ENCODE measurements around the gene SETD3. TPM values are rescaled to one million over a fixed set of nuclear protein-coding genes. Genes with fewer than 3 reads are reported as not detected.

The SETD3 gene
- total and polyA plus RNA-seq, 5 donors from 2014 or later, result 26.5 to 38.1 (median 35.0) TPM

DNA sequence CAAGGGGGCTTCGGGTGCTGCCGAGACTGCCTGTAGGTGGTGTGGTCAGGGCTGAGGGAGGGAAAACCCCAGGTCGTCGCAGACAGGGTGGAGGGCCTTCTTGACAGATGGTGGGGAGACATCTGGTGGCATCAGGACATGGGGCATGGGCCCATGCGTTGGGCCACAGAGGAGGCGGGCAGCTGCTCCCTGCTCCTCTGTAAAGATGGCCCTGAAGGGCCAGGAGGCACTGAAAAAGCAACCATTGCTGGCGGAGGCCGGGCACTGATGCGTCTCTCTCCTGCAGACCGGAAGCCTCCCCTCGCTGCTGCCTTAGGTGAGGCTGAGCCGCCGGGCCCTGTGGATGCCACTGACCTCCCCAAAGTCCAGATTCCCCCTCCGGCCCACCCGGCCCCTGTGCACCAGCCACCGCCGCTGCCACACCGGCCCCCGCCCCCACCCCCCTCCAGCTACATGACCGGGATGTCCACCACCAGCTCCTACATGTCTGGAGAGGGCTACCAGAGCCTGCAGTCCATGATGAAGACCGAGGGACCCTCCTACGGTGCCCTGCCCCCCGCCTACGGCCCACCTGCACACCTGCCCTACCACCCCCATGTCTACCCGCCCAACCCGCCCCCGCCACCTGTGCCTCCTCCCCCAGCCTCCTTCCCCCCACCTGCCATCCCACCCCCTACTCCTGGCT is 29.4 kb upstream of the SETD3 start:
- no peak for DNase-seq

DNA sequence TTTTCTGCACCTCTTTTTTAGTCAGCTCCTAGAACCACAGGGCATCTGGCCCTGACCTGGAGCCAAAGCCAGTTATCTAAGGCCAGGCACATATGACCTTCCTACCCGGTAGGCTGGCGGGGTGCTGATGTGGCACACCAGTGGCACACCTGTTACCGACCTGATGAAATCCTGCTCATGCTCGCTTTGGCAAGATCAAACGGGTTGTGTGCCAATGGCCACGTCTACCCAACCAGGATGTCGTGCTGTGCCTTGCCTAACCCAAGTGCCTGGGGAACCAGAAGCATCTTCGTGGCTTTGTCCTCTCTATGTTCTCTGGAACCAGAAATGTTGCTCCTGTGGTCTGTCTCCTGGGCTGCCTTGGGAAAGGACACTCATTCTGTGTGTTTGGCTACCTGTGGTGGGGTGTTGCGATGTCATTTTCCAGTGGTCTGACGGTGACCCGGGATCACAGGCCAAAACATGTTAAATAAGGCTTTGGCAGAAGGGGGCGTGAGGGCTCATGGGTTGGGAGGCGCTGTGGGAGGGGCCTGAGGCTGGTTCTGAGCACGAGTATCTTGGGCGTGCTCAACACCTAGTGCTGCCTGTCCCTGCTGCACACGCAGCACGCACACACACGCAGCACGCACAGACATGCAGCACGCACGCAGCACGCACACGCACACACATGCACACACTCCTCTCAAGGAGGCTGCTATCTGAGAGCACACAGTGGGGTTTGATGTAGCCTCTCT is 28.4 kb upstream of the SETD3 start:
- ATAC-seq (ENCODE audit: low read depth in 2 of 2), result no peak
- H3K4me1 Mint-ChIP-seq, result peaks cover 0 to 2% (median 0%) of the 10 kb centered on the region in 4 donors
- peak overlapping the region in 2 of 3 donors; percentile 41 to 59 for H3K27ac Mint-ChIP-seq
- Histone ChIP-seq H3K4me1 (ENCODE audit: control insufficient read depth, insufficient read depth, low read length, poor library complexity, severe bottlenecking) (no peaks in the 10 kb centered on the region), H3K27ac (ENCODE audit: insufficient read depth, low read length, poor library complexity, severe bottlenecking) (no peak overlapping the region), H3K36me3 (ENCODE audit: control insufficient read depth, insufficient read depth, low read length) (peaks cover 67% of the 10 kb centered on the region), H3K27me3 (ENCODE audit: control insufficient read depth, insufficient read depth, low read length) (no peaks in the 10 kb centered on the region), H3K9me3 (ENCODE audit: control insufficient read depth in 2 of 2, low read length in 2 of 2) (no peaks in the 10 kb centered on the region), H3K4me3 (ENCODE audit: low read depth, low read length) (no peak overlapping the region)
- no peak overlapping the region for H3K4me3 Mint-ChIP-seq
- H3K36me3 Mint-ChIP-seq, result peaks cover 46% of the 10 kb centered on the region
- no peaks in the 10 kb centered on the region for H3K27me3 Mint-ChIP-seq
- DNase-seq, result no peak
- H3K9me3 Mint-ChIP-seq, result no peaks in the 10 kb centered on the region

More for the DNA sequence above, 29.4 kb upstream of the SETD3 start:
- H3K36me3 ChIP-seq (ENCODE audit: control insufficient read depth, insufficient read depth, low read length), result peaks cover 58% of the 10 kb centered on the region
- peaks cover 0 to 2% (median 0%) of the 10 kb centered on the region in 4 donors for H3K4me1 Mint-ChIP-seq
- H3K27me3 ChIP-seq (ENCODE audit: control insufficient read depth, insufficient read depth, low read length), result no peaks in the 10 kb centered on the region
- peaks cover 37% of the 10 kb centered on the region for H3K36me3 Mint-ChIP-seq
- H3K4me1 ChIP-seq (ENCODE audit: control insufficient read depth, insufficient read depth, low read length, poor library complexity, severe bottlenecking), result no peaks in the 10 kb centered on the region
- H3K9me3 Mint-ChIP-seq, result no peaks in the 10 kb centered on the region
- H3K27ac ChIP-seq (ENCODE audit: insufficient read depth, low read length, poor library complexity, severe bottlenecking), result no peak overlapping the region
- H3K4me3 ChIP-seq (ENCODE audit: low read depth, low read length), result no peak overlapping the region
- no peaks in the 10 kb centered on the region for H3K9me3 ChIP-seq (ENCODE audit: control insufficient read depth in 2 of 2, low read length in 2 of 2)
- no peak overlapping the region for H3K4me3 Mint-ChIP-seq
- ATAC-seq (ENCODE audit: low read depth in 2 of 2), result no peak
- no peak overlapping the region for H3K27ac Mint-ChIP-seq
- H3K27me3 Mint-ChIP-seq, result no peaks in the 10 kb centered on the region

DNA sequence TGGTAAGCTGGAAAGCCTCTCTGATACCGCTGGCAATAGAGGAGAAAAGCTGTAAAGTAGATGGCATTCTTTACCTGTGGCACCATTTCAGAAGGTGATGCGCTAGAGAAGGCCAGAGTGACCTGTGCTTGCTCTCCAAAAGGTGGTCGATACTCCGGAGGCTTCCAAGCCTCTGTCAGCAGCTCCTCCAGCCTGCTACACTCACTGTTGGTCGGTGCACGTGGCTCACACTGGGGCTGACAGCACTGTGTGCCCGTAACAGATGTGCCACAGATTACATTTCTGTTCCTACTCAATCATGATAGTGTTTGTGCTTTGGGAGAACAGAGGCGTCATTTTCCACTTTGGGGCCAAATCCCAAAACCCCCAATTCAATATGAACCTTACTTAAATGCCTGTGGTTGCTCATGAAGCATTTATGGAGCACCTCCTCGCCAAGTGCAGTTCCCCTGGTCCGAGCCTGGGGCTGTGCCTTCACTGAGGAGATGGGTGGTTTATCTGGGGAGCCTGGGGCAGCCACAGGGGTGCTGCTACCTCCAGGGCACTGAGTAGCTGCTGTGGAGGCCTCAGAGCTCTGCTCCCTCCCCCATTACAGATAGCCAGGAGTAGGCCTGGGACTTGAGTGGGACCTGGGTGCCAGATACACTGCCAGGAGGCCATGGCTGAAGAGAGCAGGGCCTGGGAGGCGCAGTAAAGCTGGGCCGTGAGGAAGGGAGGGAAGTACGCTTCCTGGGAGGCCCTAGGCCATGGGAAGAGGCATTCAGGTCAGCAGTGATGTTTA is 27.4 kb upstream of the SETD3 start:
- Mint-ChIP-seq H3K4me1 (peaks cover 0 to 2% (median 0%) of the 10 kb centered on the region in 4 donors), H3K36me3 (peaks cover 53% of the 10 kb centered on the region), H3K9me3 (no peaks in the 10 kb centered on the region), H3K27ac (peak overlapping the region in 1 of 3 donors; percentile 41), H3K4me3 (no peak overlapping the region), H3K27me3 (no peaks in the 10 kb centered on the region)
- Histone ChIP-seq H3K36me3 (ENCODE audit: control insufficient read depth, insufficient read depth, low read length) (peaks cover 77% of the 10 kb centered on the region), H3K27ac (ENCODE audit: insufficient read depth, low read length, poor library complexity, severe bottlenecking) (no peak overlapping the region), H3K4me3 (ENCODE audit: low read depth, low read length) (no peak overlapping the region), H3K27me3 (ENCODE audit: control insufficient read depth, insufficient read depth, low read length) (no peaks in the 10 kb centered on the region), H3K9me3 (ENCODE audit: control insufficient read depth in 2 of 2, low read length in 2 of 2) (no peaks in the 10 kb centered on the region), H3K4me1 (ENCODE audit: control insufficient read depth, insufficient read depth, low read length, poor library complexity, severe bottlenecking) (no peaks in the 10 kb centered on the region)
- ATAC-seq (ENCODE audit: low read depth in 2 of 2), result no peak
- no peak for DNase-seq

DNA sequence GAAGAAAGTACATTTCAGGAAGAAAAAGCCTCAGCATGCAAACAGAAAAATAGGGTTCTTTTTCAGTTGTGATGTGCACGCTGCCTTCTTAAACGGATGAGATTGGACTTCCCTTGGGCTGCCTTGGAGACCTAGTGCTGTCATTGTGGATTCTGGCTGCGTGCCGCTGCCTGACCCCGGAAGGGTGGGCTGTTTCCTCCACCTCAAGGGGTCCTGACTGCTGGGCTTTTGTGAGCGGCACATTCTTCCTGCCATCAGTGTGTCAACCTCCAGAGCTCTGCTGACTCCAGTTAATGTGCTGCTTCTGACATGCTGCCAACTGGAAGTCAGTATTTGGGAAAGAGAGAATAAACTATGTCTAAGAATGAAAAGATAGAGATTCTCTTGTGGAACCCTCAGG is 25.6 kb upstream of the SETD3 start:
- Mint-ChIP-seq H3K27me3 (no peaks in the 10 kb centered on the region), H3K36me3 (peaks cover 62% of the 10 kb centered on the region), H3K9me3 (no peaks in the 10 kb centered on the region), H3K27ac (peak overlapping the region in 2 of 3 donors; percentile 37 to 92), H3K4me3 (peak overlapping the region in 2 of 4 donors; percentile 7 to 50), H3K4me1 (peaks cover 0 to 2% (median 0%) of the 10 kb centered on the region in 4 donors)
- Histone ChIP-seq H3K27ac (ENCODE audit: insufficient read depth, low read length, poor library complexity, severe bottlenecking) (no peak overlapping the region), H3K9me3 (ENCODE audit: control insufficient read depth in 2 of 2, low read length in 2 of 2) (no peaks in the 10 kb centered on the region), H3K4me3 (ENCODE audit: low read depth, low read length) (no peak overlapping the region), H3K4me1 (ENCODE audit: control insufficient read depth, insufficient read depth, low read length, poor library complexity, severe bottlenecking) (no peaks in the 10 kb centered on the region), H3K27me3 (ENCODE audit: control insufficient read depth, insufficient read depth, low read length) (no peaks in the 10 kb centered on the region), H3K36me3 (ENCODE audit: control insufficient read depth, insufficient read depth, low read length) (peaks cover 91% of the 10 kb centered on the region)
- DNase-seq (no peak), ATAC-seq (ENCODE audit: low read depth in 2 of 2) (no peak)

DNA sequence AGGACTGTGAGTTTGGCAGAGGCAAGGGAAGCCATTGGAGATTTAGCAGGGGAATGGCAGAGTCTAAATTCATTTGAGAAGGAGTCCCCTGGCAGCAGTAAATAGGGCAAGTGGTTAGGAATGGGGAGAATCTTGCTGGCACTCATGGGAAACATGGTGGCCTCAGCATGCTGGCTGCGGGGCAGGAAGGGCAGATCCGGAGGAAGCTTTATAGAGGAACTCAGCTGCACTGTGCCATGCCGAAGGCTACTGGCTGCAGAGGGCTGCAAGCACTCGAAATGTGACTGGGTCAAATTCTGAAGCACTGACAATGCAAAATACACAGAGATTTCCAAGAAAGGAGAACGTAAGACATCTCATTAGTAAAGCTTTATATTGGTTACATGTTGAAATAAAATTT is 24.4 kb upstream of the SETD3 start:
- peak overlapping the region in 2 of 4 donors; percentile 5 to 29 for H3K4me3 Mint-ChIP-seq
- ATAC-seq (ENCODE audit: low read depth in 2 of 2), result no peak
- H3K27ac Mint-ChIP-seq, result peak overlapping the region in 1 of 3 donors; percentile 37

DNA sequence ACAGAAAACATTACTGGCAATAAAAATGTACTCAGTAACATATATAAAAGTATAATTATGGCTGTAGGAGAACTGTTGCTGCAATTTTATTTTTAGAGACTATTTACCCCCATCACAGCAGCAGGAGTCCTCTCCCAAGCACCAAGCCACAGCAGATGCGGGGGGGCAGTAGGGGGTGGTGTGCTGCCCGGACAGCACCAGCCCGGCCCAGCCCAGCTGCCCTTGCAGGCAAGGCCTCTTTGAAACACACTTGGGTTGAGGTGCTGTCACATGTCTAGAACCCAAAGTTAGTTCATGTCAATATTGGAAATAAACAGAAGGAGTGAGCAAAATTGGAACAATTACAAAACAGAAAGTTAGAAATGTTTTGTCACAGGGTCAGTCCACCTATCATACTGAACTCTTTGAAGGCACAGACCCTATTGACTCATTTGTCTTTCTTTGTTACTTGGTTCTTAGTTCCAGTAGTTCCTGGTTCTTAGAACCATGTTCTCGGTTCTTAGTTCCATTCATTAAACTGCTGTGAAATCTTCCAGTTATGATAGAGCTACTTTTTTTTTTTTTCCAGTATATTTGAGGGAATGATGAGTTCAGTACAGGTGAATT is 23.3 kb upstream of the SETD3 start:
- ATAC-seq (ENCODE audit: low read depth in 2 of 2) (no peak), DNase-seq (no peak)
- Histone ChIP-seq H3K27me3 (ENCODE audit: control insufficient read depth, insufficient read depth, low read length) (no peaks in the 10 kb centered on the region), H3K9me3 (ENCODE audit: control insufficient read depth in 2 of 2, low read length in 2 of 2) (no peaks in the 10 kb centered on the region), H3K27ac (ENCODE audit: insufficient read depth, low read length, poor library complexity, severe bottlenecking) (no peak overlapping the region), H3K4me1 (ENCODE audit: control insufficient read depth, insufficient read depth, low read length, poor library complexity, severe bottlenecking) (no peaks in the 10 kb centered on the region), H3K36me3 (ENCODE audit: control insufficient read depth, insufficient read depth, low read length) (peaks cover 96% of the 10 kb centered on the region), H3K4me3 (ENCODE audit: low read depth, low read length) (no peak overlapping the region)
- Mint-ChIP-seq H3K4me1 (peaks cover 0 to 3% (median 0%) of the 10 kb centered on the region in 4 donors), H3K4me3 (no peak overlapping the region), H3K9me3 (no peaks in the 10 kb centered on the region), H3K36me3 (peaks cover 69% of the 10 kb centered on the region), H3K27ac (no peak overlapping the region), H3K27me3 (no peaks in the 10 kb centered on the region)

More for the DNA sequence above, 24.4 kb upstream of the SETD3 start:
- H3K27me3 ChIP-seq (ENCODE audit: control insufficient read depth, insufficient read depth, low read length), result no peaks in the 10 kb centered on the region
- no peak for DNase-seq
- no peaks in the 10 kb centered on the region for H3K4me1 ChIP-seq (ENCODE audit: control insufficient read depth, insufficient read depth, low read length, poor library complexity, severe bottlenecking)
- Mint-ChIP-seq H3K4me1 (peaks cover 0 to 2% (median 0%) of the 10 kb centered on the region in 4 donors), H3K36me3 (peaks cover 74% of the 10 kb centered on the region), H3K27me3 (no peaks in the 10 kb centered on the region), H3K9me3 (no peaks in the 10 kb centered on the region)
- no peak overlapping the region for H3K27ac ChIP-seq (ENCODE audit: insufficient read depth, low read length, poor library complexity, severe bottlenecking)
- no peaks in the 10 kb centered on the region for H3K9me3 ChIP-seq (ENCODE audit: control insufficient read depth in 2 of 2, low read length in 2 of 2)
- no peak overlapping the region for H3K4me3 ChIP-seq (ENCODE audit: low read depth, low read length)
- peaks cover 98% of the 10 kb centered on the region for H3K36me3 ChIP-seq (ENCODE audit: control insufficient read depth, insufficient read depth, low read length)

DNA sequence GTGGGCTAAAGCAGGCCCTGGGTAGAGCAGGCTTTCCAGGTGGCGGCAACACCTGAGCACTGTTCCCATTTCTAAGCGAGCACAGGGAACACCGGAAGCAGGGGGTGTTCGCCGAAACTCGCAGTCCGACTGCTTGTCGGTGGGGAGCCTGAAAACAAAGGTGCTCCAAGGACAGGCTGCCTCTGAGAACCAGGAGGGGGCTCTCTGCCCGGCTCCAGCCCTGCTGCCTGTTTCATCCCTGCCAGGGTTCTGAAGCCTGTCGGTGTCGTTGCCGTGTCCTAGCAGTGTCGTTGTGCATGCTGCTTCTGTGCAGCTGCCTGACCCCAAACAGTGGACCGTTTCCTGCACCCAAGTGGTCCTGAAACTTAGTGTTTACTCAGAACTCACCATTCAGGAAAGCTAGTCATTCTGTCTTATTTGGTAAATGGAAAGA is 22.3 kb upstream of the SETD3 start:
- no peak for DNase-seq
- H3K27me3 ChIP-seq (ENCODE audit: control insufficient read depth, insufficient read depth, low read length), result no peaks in the 10 kb centered on the region
- H3K9me3 ChIP-seq (ENCODE audit: control insufficient read depth in 2 of 2, low read length in 2 of 2), result no peaks in the 10 kb centered on the region
- no peak overlapping the region for H3K4me3 ChIP-seq (ENCODE audit: low read depth, low read length)
- H3K36me3 Mint-ChIP-seq, result peaks cover 69% of the 10 kb centered on the region
- H3K4me1 ChIP-seq (ENCODE audit: control insufficient read depth, insufficient read depth, low read length, poor library complexity, severe bottlenecking), result no peaks in the 10 kb centered on the region
- ATAC-seq (ENCODE audit: low read depth in 2 of 2), result no peak
- H3K4me3 Mint-ChIP-seq, result no peak overlapping the region
- peaks cover 96% of the 10 kb centered on the region for H3K36me3 ChIP-seq (ENCODE audit: control insufficient read depth, insufficient read depth, low read length)
- H3K9me3 Mint-ChIP-seq, result no peaks in the 10 kb centered on the region
- peaks cover 0 to 5% (median 0%) of the 10 kb centered on the region in 4 donors for H3K4me1 Mint-ChIP-seq
- no peaks in the 10 kb centered on the region for H3K27me3 Mint-ChIP-seq
- H3K27ac ChIP-seq (ENCODE audit: insufficient read depth, low read length, poor library complexity, severe bottlenecking), result no peak overlapping the region
- no peak overlapping the region for H3K27ac Mint-ChIP-seq

All from CD4-positive, CD25-positive, alpha-beta regulatory T cell (primary cell).